H1 (cell line): Measurements from ENCODE around the gene FAM83F. TPM values are rescaled to one million over a fixed set of nuclear protein-coding genes. Genes with fewer than 3 reads are reported as not detected.

Source experiments
- CTCF ChIA-PET: fragments of 300-600 bp; sonication (Branson Sonifier 250); formaldehyde crosslinking; loops from one replicate; lab custom pipeline; 2021; ENCODE audit not compliant: partially characterized antibody; lab: Charles Lee
- POLR2A ChIA-PET: fragments of 300-600 bp; sonication (Branson Sonifier 250); formaldehyde crosslinking; loops from one replicate; lab custom pipeline; 2021; ENCODE audit warnings: inconsistent platforms; ENCODE audit not compliant: partially characterized antibody; lab: Charles Lee
- DNase-seq, 2 experiments: peaks; one replicate each; pipeline versions ENCODE4 v3.0.0 to v3.0.0-alpha.2; 2010 to 2022; ENCODE audit warnings: low spot score in 2 of 2, low read depth in 1 of 2, mixed read lengths in 1 of 2
- FAIRE-seq: peaks from 2 replicates; lab custom pipeline; 2011; peaks lifted over from hg19 to GRCh38; lab: Jason Lieb, UNC
- H2AFZ ChIP-seq: 2 replicates; pipeline ENCODE4 v1.8.1; 2012; ENCODE audit warnings: low read length, inconsistent platforms
- H2AK5ac ChIP-seq: 2 replicates; pipeline ENCODE4 v1.6.1; 2013; ENCODE audit warnings: low read depth, low read length
- H2BK120ac ChIP-seq: replicated peaks from 2 replicates; pipeline ENCODE3; 2013; ENCODE audit warnings: low read depth, low read length, inconsistent platforms
- H2BK12ac ChIP-seq: 2 replicates; pipeline ENCODE4 v1.6.1; 2013; ENCODE audit warnings: low read depth, low read length
- H2BK15ac ChIP-seq: 2 replicates; pipeline ENCODE4 v1.6.1; 2013; ENCODE audit warnings: low read length
- H2BK20ac ChIP-seq: 2 replicates; pipeline ENCODE4 v1.6.1; 2013; ENCODE audit warnings: low read length
- H2BK5ac ChIP-seq: 2 replicates; pipeline ENCODE4 v1.6.1; 2013; ENCODE audit warnings: low read depth, low read length
- H3K14ac ChIP-seq: 2 replicates; pipeline ENCODE4 v1.6.1; 2013; ENCODE audit warnings: inconsistent platforms; ENCODE audit not compliant: insufficient read length
- H3K18ac ChIP-seq: 2 replicates; pipeline ENCODE4 v1.6.1; 2013; ENCODE audit warnings: low read length; ENCODE audit errors: extremely low read depth
- H3K23ac ChIP-seq: 2 replicates; pipeline ENCODE4 v1.6.1; 2013; ENCODE audit warnings: inconsistent platforms; ENCODE audit not compliant: insufficient read length
- H3K23me2 ChIP-seq: 2 replicates; pipeline ENCODE4 v1.6.1; 2013; ENCODE audit warnings: low read depth, low read length
- H3K27ac ChIP-seq: 2 replicates; pipeline ENCODE4 v1.6.1; 2011; ENCODE audit warnings: low read depth, low read length, inconsistent platforms
- H3K27me3 ChIP-seq, 4 experiments: replicated peaks in 1 of 4; 1 replicate in 1 of 4; 2 replicates in 3 of 4; pipeline versions ENCODE4 v1.6.1 to v1.8.1; 2011 to 2013; ENCODE audit warnings: low read length in 3 of 4, mild to moderate bottlenecking in 3 of 4, inconsistent platforms in 2 of 4, mixed read lengths in 2 of 4, moderate library complexity in 1 of 4; ENCODE audit not compliant: control insufficient read depth in 3 of 4, insufficient read depth in 3 of 4; ENCODE audit errors: extremely low read depth in 1 of 4
- H3K36me3 ChIP-seq, 4 experiments: 2 replicates each; pipeline versions ENCODE4 v1.6.1 to v1.8.1; 2011 to 2013; ENCODE audit warnings: mild to moderate bottlenecking in 4 of 4, low read length in 3 of 4, moderate library complexity in 2 of 4, control low read depth in 1 of 4, inconsistent platforms in 1 of 4; ENCODE audit not compliant: insufficient read depth in 4 of 4, control insufficient read depth in 2 of 4
- H3K4ac ChIP-seq: replicated peaks from 2 replicates; pipeline ENCODE3; 2013; ENCODE audit warnings: low read length, low read depth, mixed read lengths, inconsistent platforms; ENCODE audit not compliant: insufficient read length
- H3K4me1 ChIP-seq, 4 experiments: replicated peaks in 1 of 4; 1 replicate in 1 of 4; 2 replicates in 3 of 4; pipeline versions ENCODE4 v1.6.1 to v1.8.1; 2011 to 2013; ENCODE audit warnings: low read length in 3 of 4, inconsistent platforms in 2 of 4, mixed read lengths in 1 of 4; ENCODE audit not compliant: insufficient read depth in 4 of 4, control insufficient read depth in 3 of 4
- H3K4me2 ChIP-seq, 2 experiments: 2 replicates each; pipeline versions ENCODE4 v1.6.1 to v1.8.1; 2011 to 2013; ENCODE audit warnings: low read depth in 2 of 2, low read length in 2 of 2, control low read depth in 1 of 2, inconsistent platforms in 1 of 2, mild to moderate bottlenecking in 1 of 2; ENCODE audit not compliant: insufficient read depth in 1 of 2
- H3K4me3 ChIP-seq, 4 experiments: fragments of 200-600, 300-600 bp in 1 of 4; sonication (generic), shearing (Covaris generic), sonication (Bioruptor Twin) in 1 of 4; 2 replicates each; pipeline versions ENCODE4 v1.5.1 to v1.8.1; 2011 to 2016; ENCODE audit warnings: low read length in 4 of 4, low read depth in 3 of 4, control low read depth in 2 of 4, inconsistent platforms in 2 of 4, mild to moderate bottlenecking in 2 of 4, mixed read lengths in 1 of 4, moderate library complexity in 1 of 4; ENCODE audit not compliant: insufficient read depth in 2 of 4; ENCODE audit errors: extremely low read depth in 1 of 4
- H3K56ac ChIP-seq: replicated peaks from 2 replicates; pipeline ENCODE3; 2013; ENCODE audit warnings: low read depth, mild to moderate bottlenecking, mixed read lengths, low read length, inconsistent platforms; ENCODE audit not compliant: insufficient read length
- H3K79me1 ChIP-seq: 2 replicates; pipeline ENCODE4 v1.6.1; 2013; ENCODE audit warnings: low read depth, low read length, control low read depth
- H3K79me2 ChIP-seq, 2 experiments: 2 replicates each; pipeline versions ENCODE4 v1.6.1 to v1.8.1; 2012 to 2013; ENCODE audit warnings: low read length in 2 of 2, mild to moderate bottlenecking in 2 of 2, inconsistent platforms in 1 of 2; ENCODE audit not compliant: insufficient read depth in 2 of 2, control insufficient read depth in 1 of 2
- H3K9ac ChIP-seq, 4 experiments: replicated peaks in 1 of 4; 1 replicate in 1 of 4; 2 replicates in 3 of 4; pipeline versions ENCODE4 v1.6.1 to v1.8.1; 2011 to 2013; ENCODE audit warnings: low read depth in 3 of 4, low read length in 3 of 4, control low read depth in 2 of 4, mild to moderate bottlenecking in 2 of 4, moderate library complexity in 2 of 4, inconsistent platforms in 1 of 4; ENCODE audit errors: extremely low read depth in 1 of 4
- H3K9me3 ChIP-seq, 2 experiments: 2 replicates each; pipeline versions ENCODE4 v1.6.1 to v1.8.1; 2012 to 2013; ENCODE audit warnings: mild to moderate bottlenecking in 2 of 2, moderate library complexity in 2 of 2, control low read depth in 1 of 2, inconsistent platforms in 1 of 2, low read depth in 1 of 2, low read length in 1 of 2, mixed read lengths in 1 of 2; ENCODE audit not compliant: insufficient read depth in 2 of 2
- H4K20me1 ChIP-seq, 2 experiments: replicated peaks in 1 of 2; 2 replicates each; pipeline versions ENCODE3 to v1.8.1; 2011 to 2013; ENCODE audit warnings: inconsistent platforms in 2 of 2, low read length in 2 of 2, mild to moderate bottlenecking in 1 of 2; ENCODE audit not compliant: insufficient read depth in 2 of 2, control insufficient read depth in 1 of 2
- H4K5ac ChIP-seq: 2 replicates; pipeline ENCODE4 v1.6.1; 2013; ENCODE audit warnings: low read length, low read depth, mixed read lengths, inconsistent platforms; ENCODE audit not compliant: insufficient read length
- H4K8ac ChIP-seq: 2 replicates; pipeline ENCODE4 v1.8.0; 2013; ENCODE audit warnings: mild to moderate bottlenecking, moderate library complexity, low read length, inconsistent platforms; ENCODE audit not compliant: insufficient read depth; ENCODE audit errors: extremely low read depth
- H4K91ac ChIP-seq: replicated peaks from 2 replicates; pipeline ENCODE3; 2013; ENCODE audit warnings: low read length, mixed read lengths, inconsistent platforms; ENCODE audit not compliant: insufficient read length
- ATF3 ChIP-seq: IDR thresholded peaks from 2 replicates; pipeline ENCODE4 v1.6.1; 2011; ENCODE audit warnings: low read depth, mild to moderate bottlenecking, low read length; ENCODE audit not compliant: insufficient read depth
- CHD2 ChIP-seq: IDR thresholded peaks from 2 replicates; pipeline ENCODE4 v1.6.1; 2012; ENCODE audit warnings: low read length, improper control_type of control experiment
- E2F6 ChIP-seq: IDR thresholded peaks from 2 replicates; pipeline ENCODE4 v1.6.1; 2012; ENCODE audit warnings: inconsistent platforms
- FOSL1 ChIP-seq: IDR thresholded peaks from 2 replicates; pipeline ENCODE4 v1.6.1; 2011; ENCODE audit warnings: mild to moderate bottlenecking, low read depth, low read length, moderate library complexity; ENCODE audit not compliant: insufficient read depth
- SIN3A ChIP-seq, 2 experiments: IDR thresholded peaks in 1 of 2; conservative IDR thresholded peaks in 1 of 2; 2 replicates each; pipeline ENCODE4 v1.6.1; 2011 to 2012; ENCODE audit warnings: low read length in 2 of 2, improper control_type of control experiment in 1 of 2, low read depth in 1 of 2, mild to moderate bottlenecking in 1 of 2
- TAF1 ChIP-seq: IDR thresholded peaks from 2 replicates; pipeline ENCODE4 v1.6.1; 2011; ENCODE audit warnings: mild to moderate bottlenecking, low read depth, low read length
- WGBS, 2 experiments: shearing (Covaris generic) in 1 of 2; methylation state at CpG; one replicate each; pipeline versions ENCODE4 v1.1.6 to v1.1.7; 2013 to 2015; ENCODE audit warnings: low lambda C conversion rate in 2 of 2, mixed read lengths in 2 of 2, inconsistent platforms in 1 of 2, low coverage in 1 of 2, missing lambda C conversion rate in 1 of 2; ENCODE audit not compliant: insufficient replicate concordance in 2 of 2, insufficient coverage in 1 of 2, insufficient read length in 1 of 2; ENCODE audit errors: extremely low coverage in 1 of 2, missing lambda C conversion rate in 1 of 2; 5-methylcytosine and 5-hydroxymethylcytosine counted together
- polyA plus RNA-seq, 7 experiments: library from polyadenylated mRNA; depleted of rRNA in 3 of 7; stranded (reverse) in 5 of 7; unstranded in 2 of 7; fragments of >200 nt in 5 of 7; fragments of 200-250 nt in 2 of 7; gene quantifications; 1 replicate in 5 of 7; 2 replicates in 1 of 7; 4 replicates in 1 of 7; pipeline versions ENCODE4 v1.2.1 to v1.2.3, GENCODE V29; 2011 to 2013; ENCODE audit warnings: missing spikeins in 2 of 7, mixed read lengths in 2 of 7
- total RNA-seq: library from RNA; stranded (reverse); fragmentation: NEBNext Ultra II Directional; extraction: Animal tissue kit (Norgen Biotek cat#: 25700); gene quantifications from 2 replicates; pipeline ENCODE4 v1.2.1, GENCODE V29; 2021

Gene FAM83F
- total and polyA plus RNA-seq, 2 of the 8 experiments (the other 6 are each of a cell fraction or from before 2014, with no cell fraction given) = 8.6 to 18.9 TPM

- Histone ChIP-seq H4K20me1 (no peaks in the 10 kb centered on the region), H3K27me3 (no peaks in the 10 kb centered on the region; a peak in 2 of 7 replicates), H3K4me3 (no peak overlapping the region), H3K4me1 (peaks cover 0 to 5% (median 2%) of the 10 kb centered on the region in 4 experiments; a peak in 3 of 7 replicates), H4K5ac (no peak overlapping the region), H2BK120ac (no peak overlapping the region), H2BK20ac (no peak overlapping the region), H2BK5ac (no peak overlapping the region), H3K4me2 (no peak overlapping the region), H3K23me2 (no peaks in the 10 kb centered on the region), H3K18ac (no peak overlapping the region), H3K79me2 (no peaks in the 10 kb centered on the region), H3K9ac (no peak overlapping the region), H4K8ac (no peak overlapping the region), H2BK15ac (no peak overlapping the region), H2BK12ac (no peak overlapping the region), H3K36me3 (no peaks in the 10 kb centered on the region), H3K9me3 (no peaks in the 10 kb centered on the region), H3K56ac (no peak overlapping the region), H2AFZ (no peak overlapping the region), H3K79me1 (no peaks in the 10 kb centered on the region), H3K4ac (no peak overlapping the region), H3K14ac (no peak overlapping the region), H3K23ac (no peak overlapping the region), H4K91ac (no peak overlapping the region), H3K27ac (no peak overlapping the region), H2AK5ac (no peak overlapping the region)
- DNase-seq = no peak
- CTCF ChIA-PET = interaction anchor here (1.5 to 7.9 kb wide), 7 partner anchors 10 to 417 kb away, joined by 3 to 66 read pairs (median 16); no protein-coding TSS in a partner anchor
- POLR2A ChIA-PET = interaction anchor here (0.8 to 1.2 kb wide), 2 partner anchors 43 to 311 kb away, joined by 3 read pairs; no protein-coding TSS in a partner anchor
- no peak for FAIRE-seq
- WGBS, 2 experiments = 94% methylated on average over 4 of the region's 4 CpGs; no CpG with 5 or more reads in 1 of the 2 experiments
- TF ChIP-seq SIN3A (conservative IDR thresholded peaks at IDR 0.05 in 1 of 2, IDR thresholded peaks at IDR 0.05 in 1 of 2; ENCODE audit: low read depth in 1 of 2, low read length in 2 of 2) = no peak
- no peak for TF ChIP-seq TAF1
- TF ChIP-seq ATF3 = no peak
- no peak for TF ChIP-seq FOSL1
- no peak for TF ChIP-seq CHD2
- TF ChIP-seq E2F6 = no peak
Measured at GRCh38 chr22:39954584-39955055, 40.1 kb upstream of the FAM83F start.
